PFSK-1 (cell line): Measurements from ENCODE around the gene DMWD.
A peak's percentile ranks its signal among the peaks of the same experiment; 100 is the strongest.

Experiments
- FOXP2 ChIP-seq: optimal IDR thresholded peaks from 2 replicates; pipeline ENCODE3; 2011; ENCODE audit warnings: borderline replicate concordance, control low read depth, inconsistent platforms; ENCODE audit not compliant: insufficient read depth; ENCODE audit errors: extremely low read length, extremely low read depth
- POLR2AphosphoS5 ChIP-seq: IDR thresholded peaks from 2 replicates; pipeline ENCODE4 v1.6.1; 2012; ENCODE audit warnings: low read depth, mild to moderate bottlenecking, control low read depth, low read length, moderate library complexity
- SIN3A ChIP-seq: IDR thresholded peaks from 2 replicates; pipeline ENCODE4 v1.6.1; 2012; ENCODE audit warnings: mild to moderate bottlenecking, low read length, moderate library complexity, borderline replicate concordance; ENCODE audit not compliant: insufficient read depth
- TAF1 ChIP-seq: IDR thresholded peaks from 2 replicates; pipeline ENCODE4 v1.6.1; 2012; ENCODE audit warnings: low read length, control low read depth, borderline replicate concordance; ENCODE audit not compliant: insufficient read depth
- TF ChIP-seq, protein P1 (sequence below), 2 experiments: IDR thresholded peaks; 2 replicates each; pipeline versions ENCODE4 v1.6.1 to v1.8.0; 2011 to 2012; ENCODE audit warnings: low read depth in 2 of 2, low read length in 2 of 2, control low read depth in 1 of 2, inconsistent platforms in 1 of 2, mild to moderate bottlenecking in 1 of 2, moderate library complexity in 1 of 2; ENCODE audit not compliant: insufficient read depth in 1 of 2

Gene DMWD

DNA sequence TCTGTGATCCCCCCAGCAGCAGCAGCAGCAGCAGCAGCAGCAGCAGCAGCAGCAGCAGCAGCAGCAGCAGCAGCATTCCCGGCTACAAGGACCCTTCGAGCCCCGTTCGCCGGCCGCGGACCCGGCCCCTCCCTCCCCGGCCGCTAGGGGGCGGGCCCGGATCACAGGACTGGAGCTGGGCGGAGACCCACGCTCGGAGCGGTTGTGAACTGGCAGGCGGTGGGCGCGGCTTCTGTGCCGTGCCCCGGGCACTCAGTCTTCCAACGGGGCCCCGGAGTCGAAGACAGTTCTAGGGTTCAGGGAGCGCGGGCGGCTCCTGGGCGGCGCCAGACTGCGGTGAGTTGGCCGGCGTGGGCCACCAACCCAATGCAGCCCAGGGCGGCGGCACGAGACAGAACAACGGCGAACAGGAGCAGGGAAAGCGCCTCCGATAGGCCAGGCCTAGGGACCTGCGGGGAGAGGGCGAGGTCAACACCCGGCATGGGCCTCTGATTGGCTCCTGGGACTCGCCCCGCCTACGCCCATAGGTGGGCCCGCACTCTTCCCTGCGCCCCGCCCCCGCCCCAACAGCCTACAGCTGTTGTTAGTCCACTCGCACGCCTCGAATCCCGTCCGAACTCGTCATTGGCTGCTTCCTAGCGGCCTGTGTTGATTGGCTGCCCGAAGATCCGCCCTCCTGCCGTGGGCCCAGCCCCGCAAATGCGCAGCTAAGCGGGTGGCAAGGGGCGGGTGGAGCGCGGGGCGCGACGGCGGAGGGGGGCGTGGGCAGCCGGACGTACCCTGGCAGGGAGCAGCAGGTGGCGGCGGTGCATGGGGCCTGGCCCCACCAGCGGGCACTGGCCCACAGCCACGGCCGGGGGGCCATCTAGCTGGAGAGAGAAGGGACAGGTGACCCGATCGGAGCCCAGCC, 22.2 kb downstream of the DMWD start:
- TF ChIP-seq POLR2AphosphoS5 (peak; percentile 93), FOXP2 (no peak), SIN3A (0 out of 2 replicates have a peak, but pooled peaks have one; percentile 12)

DNA sequence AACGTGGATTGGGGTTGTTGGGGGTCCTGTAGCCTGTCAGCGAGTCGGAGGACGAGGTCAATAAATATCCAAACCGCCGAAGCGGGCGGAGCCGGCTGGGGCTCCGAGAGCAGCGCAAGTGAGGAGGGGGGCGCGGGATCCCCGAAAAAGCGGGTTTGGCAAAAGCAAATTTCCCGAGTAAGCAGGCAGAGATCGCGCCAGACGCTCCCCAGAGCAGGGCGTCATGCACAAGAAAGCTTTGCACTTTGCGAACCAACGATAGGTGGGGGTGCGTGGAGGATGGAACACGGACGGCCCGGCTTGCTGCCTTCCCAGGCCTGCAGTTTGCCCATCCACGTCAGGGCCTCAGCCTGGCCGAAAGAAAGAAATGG, 22.8 kb downstream of the DMWD start:
- TF ChIP-seq SIN3A (no peak), TAF1 (no peak), POLR2AphosphoS5 (no peak), FOXP2 (no peak)
- TF ChIP-seq, protein P1, sequence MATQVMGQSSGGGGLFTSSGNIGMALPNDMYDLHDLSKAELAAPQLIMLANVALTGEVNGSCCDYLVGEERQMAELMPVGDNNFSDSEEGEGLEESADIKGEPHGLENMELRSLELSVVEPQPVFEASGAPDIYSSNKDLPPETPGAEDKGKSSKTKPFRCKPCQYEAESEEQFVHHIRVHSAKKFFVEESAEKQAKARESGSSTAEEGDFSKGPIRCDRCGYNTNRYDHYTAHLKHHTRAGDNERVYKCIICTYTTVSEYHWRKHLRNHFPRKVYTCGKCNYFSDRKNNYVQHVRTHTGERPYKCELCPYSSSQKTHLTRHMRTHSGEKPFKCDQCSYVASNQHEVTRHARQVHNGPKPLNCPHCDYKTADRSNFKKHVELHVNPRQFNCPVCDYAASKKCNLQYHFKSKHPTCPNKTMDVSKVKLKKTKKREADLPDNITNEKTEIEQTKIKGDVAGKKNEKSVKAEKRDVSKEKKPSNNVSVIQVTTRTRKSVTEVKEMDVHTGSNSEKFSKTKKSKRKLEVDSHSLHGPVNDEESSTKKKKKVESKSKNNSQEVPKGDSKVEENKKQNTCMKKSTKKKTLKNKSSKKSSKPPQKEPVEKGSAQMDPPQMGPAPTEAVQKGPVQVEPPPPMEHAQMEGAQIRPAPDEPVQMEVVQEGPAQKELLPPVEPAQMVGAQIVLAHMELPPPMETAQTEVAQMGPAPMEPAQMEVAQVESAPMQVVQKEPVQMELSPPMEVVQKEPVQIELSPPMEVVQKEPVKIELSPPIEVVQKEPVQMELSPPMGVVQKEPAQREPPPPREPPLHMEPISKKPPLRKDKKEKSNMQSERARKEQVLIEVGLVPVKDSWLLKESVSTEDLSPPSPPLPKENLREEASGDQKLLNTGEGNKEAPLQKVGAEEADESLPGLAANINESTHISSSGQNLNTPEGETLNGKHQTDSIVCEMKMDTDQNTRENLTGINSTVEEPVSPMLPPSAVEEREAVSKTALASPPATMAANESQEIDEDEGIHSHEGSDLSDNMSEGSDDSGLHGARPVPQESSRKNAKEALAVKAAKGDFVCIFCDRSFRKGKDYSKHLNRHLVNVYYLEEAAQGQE (IDR thresholded peaks at IDR 0.05; ENCODE audit: insufficient read depth in 1 of 2, low read depth in 2 of 2, low read length in 2 of 2) = no peak

DNA sequence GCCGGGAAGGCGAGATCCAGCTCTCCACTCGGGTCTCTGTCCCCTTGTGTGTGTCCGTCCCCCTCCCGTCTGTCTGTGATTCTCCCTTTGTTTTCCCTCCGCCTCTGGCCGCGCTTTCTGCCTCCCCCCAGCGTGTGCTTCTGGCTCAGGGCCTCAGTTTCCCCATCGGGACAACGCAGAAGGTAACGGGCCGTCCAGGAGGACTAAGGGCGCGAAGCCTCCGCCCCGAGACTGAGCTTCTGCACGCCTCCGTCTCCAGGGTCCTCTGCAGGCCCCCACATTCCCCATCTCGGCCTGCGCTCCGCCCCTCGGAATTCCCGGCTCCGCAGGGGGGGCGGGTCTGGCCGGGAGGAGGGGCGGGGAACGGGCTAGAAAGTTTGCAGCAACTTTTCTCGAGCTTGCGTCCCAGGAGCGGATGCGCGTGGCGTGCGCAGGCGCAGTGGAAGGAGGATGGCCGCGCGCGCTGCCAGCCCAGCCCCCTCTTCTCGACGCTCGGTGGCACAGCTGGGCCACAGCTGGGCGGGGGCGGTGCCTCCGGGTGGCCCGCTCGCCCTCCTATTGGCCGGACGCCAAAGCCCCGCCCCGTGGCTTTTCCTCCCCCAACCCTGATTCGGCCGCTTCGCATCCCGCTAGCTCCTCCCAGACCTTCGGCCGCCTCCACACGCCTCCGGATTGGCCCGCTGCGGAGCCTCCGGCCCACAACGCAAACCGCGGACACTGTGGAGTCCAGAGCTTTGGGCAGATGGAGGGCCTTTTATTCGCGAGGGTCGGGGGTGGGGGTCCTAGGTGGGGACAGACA, 23.5 kb downstream of the DMWD start, which contains the start of gene SIX5:
SIX5 (minus strand) TSS at position 269 of the 799 bp plus-strand sequence. CDS start 408 bp downstream, outside the sequence.
- TF ChIP-seq FOXP2 (no peak), SIN3A (peak; percentile 97; the same call in 1 of the 2 replicates), TAF1 (peak; percentile 70; the same call in 1 of the 2 replicates), POLR2AphosphoS5 (peak; percentile 31; the same call in 1 of the 2 replicates)
- TF ChIP-seq, protein P1 (IDR thresholded peaks at IDR 0.05; ENCODE audit: insufficient read depth in 1 of 2, low read depth in 2 of 2, low read length in 2 of 2) = peak; percentile 12 to 43; a peak in 1 of 4 replicates

DNA sequence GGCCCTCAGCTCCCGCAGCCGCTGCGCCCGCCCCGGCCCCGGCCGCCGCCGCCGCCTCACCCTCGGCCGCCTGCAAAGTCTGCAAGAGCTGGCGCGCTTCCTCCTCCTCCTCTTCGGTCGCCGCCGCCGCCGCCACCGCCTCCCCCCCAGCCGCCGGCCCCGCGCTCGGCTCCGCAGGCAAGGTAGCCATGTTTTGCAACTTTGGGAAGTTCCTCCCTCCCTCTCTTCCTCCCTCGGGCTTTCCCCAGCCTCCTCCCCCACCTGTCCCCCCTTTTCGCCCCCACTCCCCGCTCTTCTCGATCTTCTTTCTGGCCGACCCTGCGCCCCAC, 24.0 kb downstream of the DMWD start:
- TF ChIP-seq, protein P1 (IDR thresholded peaks at IDR 0.05; ENCODE audit: insufficient read depth in 1 of 2, low read depth in 2 of 2, low read length in 2 of 2) = no peak
- TF ChIP-seq SIN3A (no peak), POLR2AphosphoS5 (no peak), TAF1 (no peak), FOXP2 (no peak)

DNA sequence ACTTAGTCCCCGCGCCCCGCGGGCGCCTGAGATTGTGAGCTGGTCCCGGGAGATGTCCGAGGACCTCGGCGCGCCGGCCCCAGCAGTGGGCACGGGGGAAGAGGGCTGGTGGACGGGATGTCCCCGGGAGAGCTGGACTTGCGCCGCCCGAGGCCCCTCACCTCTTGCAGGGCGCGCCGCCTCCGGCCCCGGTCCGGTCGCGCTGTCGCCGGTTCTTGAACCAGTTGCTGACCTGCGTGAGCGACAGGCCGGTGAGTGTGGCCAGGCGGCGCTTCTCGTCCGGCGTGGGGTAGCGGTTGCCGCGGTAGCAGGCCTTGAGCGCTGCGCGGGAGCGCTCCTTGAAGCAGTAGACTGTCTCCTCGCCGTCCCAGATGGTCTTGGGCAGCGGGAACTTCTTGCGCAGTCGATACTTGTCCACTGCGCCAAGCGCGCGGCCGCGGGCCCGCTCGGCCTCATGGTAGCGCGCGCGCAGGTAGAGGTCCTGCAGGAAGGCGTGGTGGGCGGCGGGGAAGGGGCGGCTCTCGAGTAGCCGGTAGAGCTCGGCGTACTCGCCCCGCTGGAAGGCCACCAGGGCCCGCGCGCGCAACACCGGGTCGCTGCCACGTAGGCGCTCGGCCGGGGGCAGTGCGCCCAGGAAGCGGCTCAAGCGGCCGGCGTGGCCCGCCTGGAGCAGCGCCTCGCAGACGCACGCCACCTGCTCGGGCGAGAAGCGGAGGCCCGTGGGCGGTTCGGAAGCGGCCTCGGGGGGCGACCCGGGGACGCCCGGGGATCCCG, 24.6 kb downstream of the DMWD start:
- TF ChIP-seq FOXP2 = no peak
- TF ChIP-seq, protein P1 (IDR thresholded peaks at IDR 0.05; ENCODE audit: insufficient read depth in 1 of 2, low read depth in 2 of 2, low read length in 2 of 2) = 0 out of 4 replicates have a peak, but pooled peaks of 1 of the 2 experiments have one; percentile 5
- no peak for TF ChIP-seq POLR2AphosphoS5
